GM12865 (cell line): ENCODE data around the gene NDUFAF7.

ENCODE experiments used
- DNase-seq: peaks from one replicate; pipeline ENCODE4 v3.0.0; 2010; ENCODE audit warnings: low read depth
- H3K4me3 ChIP-seq: 2 replicates; pipeline ENCODE4 v1.5.1; 2011; ENCODE audit warnings: mild to moderate bottlenecking, low read depth, low read length, control low read depth
- TF ChIP-seq, protein P1 (sequence below): IDR thresholded peaks from 2 replicates; pipeline ENCODE4 v1.5.1; 2011; ENCODE audit warnings: low read length, control low read depth, low read depth, inconsistent platforms; ENCODE audit not compliant: insufficient read depth; ENCODE audit errors: missing control alignments

NDUFAF7 gene

DNA sequence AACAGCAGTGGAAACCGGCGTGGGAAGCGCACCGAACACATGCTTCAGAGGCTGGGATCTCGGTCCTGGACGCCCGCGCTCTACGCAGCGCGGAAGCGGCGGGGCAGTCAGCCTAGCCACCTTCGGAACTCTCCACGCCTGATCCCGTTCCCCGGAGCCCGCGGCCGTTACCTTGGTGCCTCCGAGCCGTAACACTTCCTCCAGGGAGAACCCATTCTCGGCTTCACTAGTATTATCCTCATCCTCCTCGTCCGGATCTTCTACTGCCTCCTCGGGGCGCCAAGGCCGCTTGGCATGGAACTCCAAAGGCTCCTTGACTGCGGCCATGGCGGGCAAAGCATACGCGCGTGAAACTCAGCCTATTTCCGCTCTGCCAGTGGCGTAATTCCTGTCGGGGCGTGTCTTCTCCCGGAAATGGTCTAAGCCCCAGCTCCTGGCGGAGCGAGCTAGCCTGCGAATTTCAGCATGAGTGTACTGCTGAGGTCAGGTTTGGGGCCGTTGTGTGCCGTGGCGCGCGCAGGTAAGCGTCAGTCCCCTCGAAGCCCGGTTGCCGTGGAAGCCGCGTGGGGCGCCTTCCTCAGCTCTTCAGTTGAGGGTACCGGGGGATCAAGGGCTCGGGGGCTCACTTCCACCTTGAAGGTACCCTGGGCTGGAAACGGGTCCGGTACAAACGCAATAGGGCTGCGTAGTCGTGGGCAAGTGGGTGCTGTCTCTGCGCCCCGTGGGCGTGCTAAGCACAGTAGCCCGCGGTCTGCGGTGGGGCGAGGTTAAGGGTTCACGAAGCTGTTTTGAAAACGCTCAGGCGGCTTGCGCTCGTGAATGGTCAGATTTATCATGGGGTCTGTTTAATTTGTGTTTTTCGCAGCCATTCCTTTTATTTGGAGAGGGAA lies at the start of gene NDUFAF7, which contains the start of gene CEBPZ:
TSS of gene NDUFAF7 (plus strand) at position 418 of the 890 bp plus-strand sequence. CDS start at position 466, 48 bp downstream.
TSS of gene CEBPZ (minus strand) at position 356 of the 890 bp plus-strand sequence. CDS start at position 327, 29 bp downstream.
- DNase-seq: peak; percentile 93
- H3K4me3 ChIP-seq: peak within 1 kb of the TSS; percentile 94
- TF ChIP-seq, protein P1, sequence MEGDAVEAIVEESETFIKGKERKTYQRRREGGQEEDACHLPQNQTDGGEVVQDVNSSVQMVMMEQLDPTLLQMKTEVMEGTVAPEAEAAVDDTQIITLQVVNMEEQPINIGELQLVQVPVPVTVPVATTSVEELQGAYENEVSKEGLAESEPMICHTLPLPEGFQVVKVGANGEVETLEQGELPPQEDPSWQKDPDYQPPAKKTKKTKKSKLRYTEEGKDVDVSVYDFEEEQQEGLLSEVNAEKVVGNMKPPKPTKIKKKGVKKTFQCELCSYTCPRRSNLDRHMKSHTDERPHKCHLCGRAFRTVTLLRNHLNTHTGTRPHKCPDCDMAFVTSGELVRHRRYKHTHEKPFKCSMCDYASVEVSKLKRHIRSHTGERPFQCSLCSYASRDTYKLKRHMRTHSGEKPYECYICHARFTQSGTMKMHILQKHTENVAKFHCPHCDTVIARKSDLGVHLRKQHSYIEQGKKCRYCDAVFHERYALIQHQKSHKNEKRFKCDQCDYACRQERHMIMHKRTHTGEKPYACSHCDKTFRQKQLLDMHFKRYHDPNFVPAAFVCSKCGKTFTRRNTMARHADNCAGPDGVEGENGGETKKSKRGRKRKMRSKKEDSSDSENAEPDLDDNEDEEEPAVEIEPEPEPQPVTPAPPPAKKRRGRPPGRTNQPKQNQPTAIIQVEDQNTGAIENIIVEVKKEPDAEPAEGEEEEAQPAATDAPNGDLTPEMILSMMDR: no peak

DNA sequence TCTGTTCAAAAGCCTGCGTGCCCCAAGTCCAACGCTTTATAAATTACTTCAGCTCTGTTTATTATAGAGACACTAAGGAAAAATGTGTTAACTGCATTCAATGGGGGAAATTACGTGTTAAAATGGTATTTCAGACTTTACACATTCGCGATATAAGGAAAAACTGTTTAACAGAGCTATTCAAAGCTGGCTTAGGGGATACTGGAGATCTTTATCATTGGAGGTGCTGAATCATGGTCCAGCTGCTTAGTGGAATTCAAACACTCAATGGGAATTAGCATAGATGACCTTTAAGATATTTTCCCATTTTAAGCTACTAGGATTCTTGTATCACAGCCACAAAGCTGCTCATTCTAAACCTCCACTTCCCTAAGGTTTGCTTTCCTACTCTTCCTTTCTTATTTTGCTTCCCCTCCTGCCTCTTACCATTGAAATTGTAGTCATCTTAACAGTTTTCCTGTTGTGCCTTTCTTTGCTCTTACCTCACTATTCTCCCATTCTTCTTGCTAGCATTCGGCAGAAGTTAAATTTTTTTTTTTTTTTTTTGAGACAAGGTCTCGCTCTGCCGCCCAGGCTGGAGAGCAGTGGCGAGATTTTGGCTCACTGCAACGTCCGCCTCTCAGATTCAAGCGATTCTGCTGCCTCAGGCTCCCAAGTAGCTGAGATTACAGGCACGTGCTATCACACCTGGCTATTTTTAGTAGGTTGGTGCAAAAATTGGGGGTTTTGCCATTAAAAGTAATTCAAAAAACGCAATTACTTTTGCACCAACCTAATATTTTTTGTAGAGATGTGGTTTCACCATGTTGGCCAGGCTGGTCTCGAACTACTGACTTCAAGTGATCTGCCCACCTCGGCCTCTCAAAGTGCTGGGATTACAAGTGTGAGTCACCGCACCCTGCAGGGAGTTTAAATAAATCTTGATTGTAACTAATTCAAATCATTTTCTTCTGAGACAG lies 49.5 kb upstream of the NDUFAF7 start:
- no peak overlapping the region for H3K4me3 ChIP-seq
- TF ChIP-seq, protein P1: no peak
- no peak for DNase-seq

DNA sequence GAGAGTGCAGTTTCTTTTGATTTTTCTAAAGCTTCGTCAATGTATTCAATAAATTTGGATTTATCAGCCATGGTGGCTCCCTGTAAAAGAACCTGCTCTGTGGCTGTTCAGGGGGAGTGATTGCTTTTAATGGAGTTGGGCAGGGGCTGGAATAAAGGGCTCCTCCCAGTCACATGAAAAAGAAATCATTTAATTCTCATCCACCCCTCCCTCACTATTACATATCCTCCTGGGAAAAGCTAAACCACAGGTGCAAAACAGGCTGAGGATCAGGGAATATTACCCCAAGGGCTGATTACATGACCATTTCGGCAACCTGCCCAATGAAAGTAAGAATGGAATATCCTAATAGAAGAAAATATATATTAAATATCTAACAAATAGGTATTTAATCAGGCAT lies 42.9 kb upstream of the NDUFAF7 start, which contains the start of gene SULT6B1:
TSS of gene SULT6B1 (minus strand) at position 101 of the 400 bp plus-strand sequence. CDS start at position 71, 30 bp downstream.
- H3K4me3 ChIP-seq: no peak within 1 kb of the TSS
- TF ChIP-seq, protein P1: no peak
- no peak for DNase-seq

DNA sequence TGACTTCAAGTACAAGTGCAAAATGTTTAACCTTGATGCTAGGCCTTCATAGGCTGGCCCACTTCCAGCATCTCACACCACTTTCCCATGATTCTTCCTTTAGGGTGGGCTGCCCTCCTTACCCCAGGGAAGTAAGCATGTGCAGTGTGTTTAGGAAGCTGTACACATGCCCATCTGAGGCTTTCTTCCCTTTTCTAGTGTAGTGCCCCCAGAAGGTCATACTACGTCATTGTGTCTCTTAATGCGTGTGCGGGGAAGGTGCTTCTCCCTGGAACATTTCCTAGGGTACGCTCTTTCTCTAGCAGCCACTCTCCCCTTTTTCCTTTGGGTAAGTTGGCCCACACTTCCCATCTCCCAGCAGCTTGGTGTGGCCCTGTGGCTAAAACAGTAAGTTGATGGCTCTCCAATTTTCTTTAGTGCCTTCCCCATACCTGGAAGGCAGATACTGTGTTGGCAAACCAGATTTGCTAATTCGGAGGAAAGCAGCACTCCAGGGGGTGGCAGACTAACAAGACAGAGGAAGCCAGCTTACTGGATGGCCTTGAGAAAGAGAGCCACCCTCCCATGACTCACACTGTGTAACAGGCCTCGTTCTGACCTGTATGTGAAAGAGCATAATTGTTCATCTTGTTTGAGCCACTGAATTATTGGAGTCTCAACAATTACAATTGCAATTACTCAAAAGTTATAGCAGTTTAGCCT lies 41.9 kb upstream of the NDUFAF7 start:
- no peak overlapping the region for H3K4me3 ChIP-seq
- TF ChIP-seq, protein P1: no peak

DNA sequence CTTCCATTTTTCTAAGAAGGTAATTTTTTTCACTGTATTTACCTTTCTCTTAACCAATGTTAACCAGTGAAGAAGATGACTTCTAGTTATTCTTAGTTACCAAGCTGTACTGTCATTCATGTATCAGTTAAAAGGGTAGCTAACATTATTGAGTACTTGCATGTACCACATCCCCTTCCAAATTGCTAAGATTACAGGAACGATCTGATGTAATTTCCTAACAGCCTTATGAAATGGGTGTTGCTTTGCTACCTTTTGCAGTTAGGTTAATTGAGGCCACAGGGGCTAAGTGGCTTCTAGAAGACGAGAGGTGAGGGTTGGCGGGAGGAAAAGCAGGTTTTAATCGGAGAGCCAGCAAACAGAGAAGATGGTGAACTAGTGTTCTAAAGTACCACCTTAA lies 41.2 kb upstream of the NDUFAF7 start:
- TF ChIP-seq, protein P1: no peak
- no peak overlapping the region for H3K4me3 ChIP-seq
- DNase-seq: no peak

More for the DNA sequence above, 41.9 kb upstream of the NDUFAF7 start:
- no peak for DNase-seq

GRCh38 chr2:37191253-37191652 lies 40.2 kb upstream of the NDUFAF7 start:
- H3K4me3 ChIP-seq: no peak overlapping the region
- TF ChIP-seq, protein P1: no peak
- DNase-seq: no peak
